SW 1271 (cell line): ENCODE data around the gene USHBP1.
A peak's percentile ranks its signal among the peaks of the same experiment; 100 is the strongest.

Experiments used
- DNase-seq, 2 experiments: peaks; one replicate each; lab custom pipeline; 2025; lab: John Stamatoyannopoulos, UW

The USHBP1 gene

DNA sequence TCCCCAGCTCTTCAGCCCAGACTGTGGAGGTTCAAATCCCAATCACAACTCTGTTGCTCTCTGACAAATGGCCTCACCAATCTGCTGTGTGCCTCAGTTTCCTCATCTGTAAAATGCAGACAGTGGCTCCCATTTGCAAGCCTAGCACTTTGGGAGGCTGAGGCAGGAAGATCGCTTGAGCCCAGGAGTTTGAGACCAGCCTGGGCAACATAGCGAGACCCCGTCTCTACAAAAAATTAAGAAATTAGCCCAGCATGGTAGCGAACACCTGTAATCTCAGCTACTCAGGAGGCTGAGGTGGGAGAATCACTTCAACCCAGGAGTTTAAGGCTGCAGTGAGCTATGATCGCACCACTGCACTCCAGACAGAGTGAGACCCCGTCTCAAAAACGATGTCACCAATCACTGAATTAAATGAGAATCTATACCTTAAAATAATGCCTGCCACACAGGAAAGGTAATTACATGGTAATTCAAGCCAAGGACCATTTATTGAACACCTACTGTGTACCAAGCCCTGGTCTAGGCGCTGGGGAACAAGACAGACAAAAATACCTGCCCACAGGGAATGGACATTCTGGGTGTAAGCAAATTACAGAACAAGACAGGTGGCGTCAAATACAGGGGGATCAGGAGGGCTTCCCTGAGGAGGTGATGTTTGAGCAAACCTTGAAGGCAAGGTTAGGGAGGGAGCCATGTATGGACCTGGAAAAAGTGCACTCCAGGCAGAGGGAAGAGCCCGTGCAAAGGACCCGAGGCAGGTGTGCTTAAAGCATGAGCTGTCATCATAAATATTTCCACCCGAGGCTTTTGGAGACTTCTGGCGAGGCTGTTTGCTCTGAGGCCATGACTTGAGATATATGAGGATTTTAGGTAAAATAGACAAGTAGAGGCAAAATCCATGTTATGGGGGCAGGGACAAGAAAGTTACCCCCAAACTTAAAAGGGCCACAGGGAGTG, 26.5 kb downstream of the USHBP1 start:
- DNase-seq, result no peak

DNA sequence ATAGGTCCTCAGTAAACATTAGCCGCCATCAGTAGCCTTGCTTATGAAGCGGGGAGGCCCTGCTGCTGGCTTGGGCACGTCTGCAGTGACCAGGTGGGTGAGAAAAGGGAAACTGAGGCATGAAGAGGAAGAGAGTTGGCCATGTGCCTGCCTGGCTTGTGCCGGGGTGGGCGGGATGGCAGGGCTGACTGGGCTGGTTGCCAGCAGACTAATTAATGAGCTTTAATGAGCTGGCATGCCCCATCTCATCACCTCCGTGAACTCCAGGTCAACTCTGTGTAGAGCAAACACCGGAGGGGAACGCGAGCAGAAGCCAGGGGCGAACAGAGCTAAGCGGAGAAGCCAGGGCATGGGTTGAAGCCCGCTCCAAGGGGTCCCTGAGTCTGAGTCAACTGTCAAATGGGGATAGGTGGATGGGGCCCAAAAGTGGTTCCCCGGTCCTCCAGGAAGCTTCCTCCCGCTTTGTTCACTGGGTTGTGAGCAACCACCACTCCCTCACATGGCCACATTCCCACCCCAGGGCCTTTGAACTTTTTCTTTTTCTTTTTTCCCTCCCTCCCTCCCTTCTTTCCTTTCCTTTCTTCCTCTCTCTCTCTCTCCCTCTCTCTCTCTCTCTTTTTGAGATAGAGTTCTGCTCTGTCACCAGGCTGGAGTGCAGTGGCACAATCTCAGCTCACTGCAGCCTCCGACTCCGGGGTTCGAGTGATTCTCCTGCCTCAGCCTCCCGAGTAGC, 27.6 kb downstream of the USHBP1 start:
- no peak for DNase-seq

DNA sequence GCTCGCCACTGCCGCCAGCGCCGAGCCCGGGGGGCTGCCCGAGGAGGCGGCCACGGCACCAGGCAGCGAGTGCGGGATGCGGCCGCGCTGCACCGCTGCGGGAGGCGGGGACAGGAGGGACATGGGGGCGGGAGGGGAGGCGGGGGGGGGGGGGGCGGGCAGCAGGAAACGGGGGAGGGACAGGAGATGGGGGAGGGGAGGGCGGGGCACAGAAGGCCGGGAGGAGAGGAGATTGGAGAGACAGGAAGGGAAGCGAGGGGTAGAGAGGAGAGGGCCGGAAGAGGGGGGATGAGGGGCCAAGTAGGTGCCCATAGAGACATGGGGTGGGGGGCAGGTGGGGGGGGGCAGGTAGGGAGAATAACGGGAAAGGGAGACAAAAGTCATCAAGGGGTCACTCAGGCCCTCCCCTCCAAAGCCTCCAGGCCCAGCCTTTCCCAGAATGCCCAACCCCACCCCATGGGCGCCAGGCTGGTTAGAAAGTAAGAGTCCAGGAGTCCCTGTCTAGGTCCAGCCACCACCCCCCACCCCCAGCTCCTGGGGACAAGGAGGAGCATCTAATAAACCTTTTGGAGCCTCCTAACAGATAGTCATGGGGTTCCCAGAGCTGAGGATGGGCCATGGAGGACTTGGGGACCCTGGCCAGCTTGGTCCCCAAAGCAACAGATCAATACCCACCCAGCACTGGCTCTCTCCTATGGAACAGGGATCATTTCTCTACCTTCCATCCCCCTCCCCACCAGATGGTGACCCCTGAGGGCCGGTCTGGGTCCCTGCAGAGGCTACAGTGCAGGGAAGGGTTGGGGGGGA, 28.4 kb downstream of the USHBP1 start:
- DNase-seq, result peak in 1 of 2 experiments; percentile 70

DNA sequence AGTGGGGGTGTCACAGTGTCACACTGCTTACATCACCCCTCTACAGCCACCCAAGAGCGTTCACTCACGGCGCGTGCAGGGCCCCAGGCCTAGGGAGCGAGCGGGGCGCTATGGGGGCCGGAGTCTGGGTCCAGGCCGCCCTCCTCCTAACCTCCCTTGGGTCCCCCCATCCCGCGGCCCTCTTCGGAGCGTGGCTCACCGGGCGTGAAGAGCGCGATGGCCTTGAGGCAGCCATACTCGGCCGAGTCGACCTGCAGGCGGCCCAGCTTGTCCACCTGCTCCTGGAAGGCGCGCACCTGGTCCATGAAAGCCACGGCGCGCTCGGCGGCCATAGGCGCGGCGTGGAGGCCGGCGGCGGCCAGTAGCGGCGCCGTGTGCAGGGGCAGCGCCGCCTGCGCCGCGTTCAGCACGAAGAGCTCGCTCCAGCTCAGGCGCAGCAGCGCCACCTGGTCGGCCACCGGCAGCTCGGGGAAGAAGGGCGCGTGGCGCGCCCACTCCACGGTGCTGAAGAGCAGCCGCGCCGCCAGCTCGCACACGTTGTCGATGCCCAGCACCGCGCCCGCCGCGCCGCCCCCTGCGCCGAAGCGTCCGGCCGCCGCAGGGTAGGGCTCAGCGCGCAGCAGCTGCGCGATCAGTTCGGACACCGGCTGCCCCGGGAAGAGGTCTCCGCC, 29.1 kb downstream of the USHBP1 start:
- peak in 1 of 2 experiments; percentile 67 for DNase-seq

DNA sequence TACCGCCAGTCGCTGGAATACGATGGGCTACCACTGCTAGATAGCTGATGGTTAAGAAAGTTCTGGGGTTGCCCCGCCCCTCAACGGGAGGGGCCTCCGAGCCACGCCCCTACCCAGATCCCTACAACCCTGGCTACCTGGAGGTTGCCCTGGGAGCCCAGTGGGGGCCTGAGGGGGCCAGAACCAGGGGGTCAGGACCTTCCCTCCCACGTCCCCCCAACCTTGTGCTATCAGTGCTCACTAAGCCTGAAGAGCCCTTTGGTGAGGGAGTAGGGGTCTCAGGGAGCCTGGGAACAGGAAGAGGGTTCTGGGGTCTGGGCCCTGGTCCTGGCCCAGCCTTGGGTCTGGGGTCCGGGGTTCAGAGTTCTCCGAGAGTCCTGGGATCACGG, 29.6 kb downstream of the USHBP1 start:
- DNase-seq, result peak in 1 of 2 experiments; percentile 57

DNA sequence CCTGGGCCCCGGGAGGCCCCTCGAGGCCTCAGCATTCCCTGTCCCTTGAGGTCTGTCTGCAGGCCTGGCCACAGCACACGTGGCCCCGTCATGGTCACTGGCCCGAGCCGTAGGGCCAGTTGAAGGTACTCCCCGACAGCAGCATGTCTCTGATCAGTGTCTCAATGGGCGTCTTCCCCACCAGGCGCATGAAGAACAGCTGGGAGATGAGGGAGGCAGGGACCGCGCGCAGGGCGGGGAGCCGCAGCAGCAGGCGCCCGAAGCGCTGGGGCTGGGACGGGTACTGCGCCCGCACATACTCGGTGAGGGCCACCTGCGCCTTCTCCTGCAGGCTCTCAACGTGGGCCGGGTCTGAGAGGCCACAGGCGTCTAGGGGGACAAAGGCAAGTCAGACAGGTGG, 32.3 kb downstream of the USHBP1 start:
- DNase-seq, result no peak

DNA sequence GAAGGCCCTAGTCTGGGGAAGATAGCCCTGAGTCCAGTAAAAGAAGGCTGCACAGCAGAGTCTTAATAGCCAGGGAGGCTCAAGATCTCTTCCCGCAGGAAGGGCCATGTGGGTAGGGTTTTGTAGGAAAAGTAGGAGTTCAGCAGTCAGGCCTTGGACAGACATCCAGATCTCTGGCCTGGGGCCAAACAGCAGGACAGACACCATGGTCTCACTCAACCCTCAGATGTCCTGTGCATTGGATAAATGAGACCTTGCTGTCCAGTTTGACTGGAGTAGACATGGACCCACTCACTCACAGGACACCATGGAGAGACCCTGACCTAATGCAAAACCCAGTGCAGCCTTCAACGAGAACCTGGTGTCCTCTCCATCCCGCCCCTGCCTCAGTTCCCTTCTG, 34.7 kb downstream of the USHBP1 start:
- no peak for DNase-seq

DNA sequence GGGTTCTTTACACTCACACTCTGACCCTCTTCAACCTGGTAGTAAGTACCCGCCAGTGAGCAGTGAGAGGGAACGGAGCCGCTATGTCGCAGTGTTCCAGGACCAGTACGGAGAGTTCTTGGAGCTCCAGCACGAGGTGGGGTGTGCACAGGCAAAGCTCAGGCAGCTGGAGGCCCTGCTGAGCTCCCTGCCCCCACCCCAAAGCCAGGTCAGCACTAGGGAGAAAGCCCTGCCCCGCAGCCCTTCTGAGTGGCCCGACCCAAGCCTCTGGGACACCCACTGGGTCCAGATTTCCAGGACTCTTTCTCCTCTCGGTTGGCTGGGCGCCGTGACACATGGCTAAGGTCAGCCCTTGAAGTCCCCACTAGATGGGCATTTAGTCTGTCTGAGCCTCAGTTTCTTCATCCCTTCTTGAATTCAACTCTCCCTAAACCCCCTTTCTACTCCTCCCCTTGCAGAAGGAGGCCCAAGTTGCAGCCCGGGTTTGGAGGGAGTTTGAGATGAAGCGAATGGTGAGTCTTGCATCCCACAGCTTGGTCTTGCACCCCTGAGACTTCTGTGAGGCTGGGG, 36.7 kb downstream of the USHBP1 start:
- DNase-seq, result no peak

DNA sequence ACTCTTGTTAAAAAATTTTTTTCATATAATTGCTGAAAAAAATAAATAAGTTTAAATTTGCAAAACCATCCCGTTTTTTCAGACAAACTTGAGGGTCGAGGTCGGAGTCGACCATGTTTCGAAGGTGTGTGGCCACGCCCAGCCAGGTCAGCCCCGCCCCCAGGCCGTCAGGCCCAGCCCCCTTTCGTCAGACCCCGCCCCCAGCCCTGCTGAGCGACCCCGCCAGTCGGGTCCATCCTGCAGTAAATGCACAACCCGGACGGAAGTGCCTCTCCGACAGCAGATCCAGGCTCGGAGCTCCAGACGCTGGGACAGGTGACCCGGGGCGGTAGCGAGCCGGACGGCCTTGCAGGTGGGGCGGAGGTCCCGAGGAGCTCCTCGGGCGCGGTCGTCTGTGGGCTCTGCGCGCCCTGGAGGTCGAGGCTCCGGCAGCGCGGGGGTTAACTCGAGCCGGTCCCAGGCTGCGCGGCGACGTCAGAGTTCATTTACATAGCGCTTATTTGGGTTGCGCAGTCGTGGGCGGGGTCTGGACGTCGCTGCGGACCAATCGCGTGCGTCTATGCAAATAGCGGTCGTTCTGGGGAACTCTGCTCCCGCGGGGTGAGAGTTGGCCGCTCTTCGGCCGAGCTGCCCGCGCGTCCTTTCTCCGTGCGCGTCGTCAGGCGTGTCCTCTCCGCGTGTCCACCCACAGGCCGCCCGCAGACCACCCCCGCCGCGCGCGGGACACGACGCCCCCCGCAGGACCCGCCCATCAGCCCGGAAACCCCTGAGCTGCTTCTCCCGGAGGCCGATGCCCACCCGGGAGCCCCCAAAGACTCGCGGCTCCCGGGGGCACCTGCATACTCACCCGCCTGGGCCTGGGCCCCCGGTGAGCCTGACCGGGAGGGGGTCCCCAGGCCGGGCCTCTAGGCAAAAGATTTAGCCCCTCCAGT, 38.3 kb downstream of the USHBP1 start, which contains the start of gene OCEL1:
TSS of gene OCEL1 (plus strand) at position 225 of the 932 bp plus-strand sequence. CDS start at position 247, 22 bp downstream.
- peak; percentile 93 to 96 for DNase-seq

DNA sequence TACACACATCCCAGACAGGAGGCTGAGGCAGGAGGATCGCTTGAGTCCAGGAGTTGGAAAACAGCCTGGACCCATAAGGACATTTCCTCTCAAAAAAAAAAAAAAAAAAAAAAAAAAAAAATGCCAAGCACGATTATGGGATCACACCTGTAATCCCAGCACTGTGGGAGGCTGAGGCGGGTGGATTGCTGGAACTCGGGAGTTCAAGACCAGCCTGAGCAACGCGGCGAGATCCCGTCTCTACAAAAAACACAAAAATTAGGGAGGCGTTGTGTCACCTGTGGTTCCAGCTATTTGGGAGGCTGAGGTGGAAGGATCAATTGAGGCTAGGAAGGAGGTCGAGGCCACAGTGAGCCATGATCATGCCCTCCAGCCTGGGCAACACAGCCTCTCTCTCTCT, 39.5 kb downstream of the USHBP1 start:
- no peak for DNase-seq

DNA sequence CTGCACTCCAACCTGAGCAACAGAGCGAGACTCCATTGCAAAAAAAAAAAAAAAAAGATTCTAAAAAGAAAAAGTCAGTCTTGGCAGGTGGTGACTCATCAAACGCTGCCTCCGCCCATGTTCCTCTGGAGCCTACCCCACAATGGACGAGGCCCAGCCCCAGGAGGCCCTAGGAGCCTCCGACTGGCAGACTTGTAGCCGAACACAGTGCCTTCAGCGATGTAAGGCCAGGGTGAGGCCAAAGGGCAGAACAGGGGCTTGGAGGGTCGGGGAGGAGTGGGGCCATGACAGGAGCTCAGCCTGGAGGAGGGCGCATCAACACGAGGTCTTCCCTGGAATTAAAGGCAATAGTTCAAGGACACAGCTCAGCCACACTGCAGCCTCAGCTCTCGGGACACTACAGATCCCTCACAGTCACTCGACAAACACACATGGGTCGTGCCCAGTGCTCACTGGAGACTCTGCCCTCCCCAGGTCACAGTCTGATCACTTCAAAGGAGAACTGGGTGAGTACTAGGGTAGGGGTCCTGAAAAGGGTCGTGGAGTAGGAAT, 44.3 kb downstream of the USHBP1 start:
- DNase-seq, result peak in 1 of 2 experiments; percentile 48

DNA sequence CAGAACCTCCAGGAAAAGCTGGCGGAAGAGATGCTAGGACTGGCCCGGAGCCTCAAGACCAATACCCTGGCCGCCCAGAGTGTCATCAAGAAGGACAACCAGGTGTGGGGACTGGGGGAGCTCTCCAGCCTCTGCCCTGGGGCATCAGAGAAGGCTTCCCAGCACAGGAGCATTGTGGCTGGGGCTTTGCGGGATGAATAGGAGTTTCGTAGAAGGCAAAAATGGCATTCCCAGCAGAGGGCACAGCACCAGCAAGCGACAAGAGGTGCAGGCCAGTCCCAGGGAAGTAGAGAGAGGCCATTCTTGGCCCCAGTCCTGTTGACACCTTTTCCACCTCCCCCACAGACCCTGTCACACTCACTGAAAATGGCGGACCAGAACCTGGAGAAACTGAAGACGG, 45.3 kb downstream of the USHBP1 start:
- DNase-seq, result no peak

DNA sequence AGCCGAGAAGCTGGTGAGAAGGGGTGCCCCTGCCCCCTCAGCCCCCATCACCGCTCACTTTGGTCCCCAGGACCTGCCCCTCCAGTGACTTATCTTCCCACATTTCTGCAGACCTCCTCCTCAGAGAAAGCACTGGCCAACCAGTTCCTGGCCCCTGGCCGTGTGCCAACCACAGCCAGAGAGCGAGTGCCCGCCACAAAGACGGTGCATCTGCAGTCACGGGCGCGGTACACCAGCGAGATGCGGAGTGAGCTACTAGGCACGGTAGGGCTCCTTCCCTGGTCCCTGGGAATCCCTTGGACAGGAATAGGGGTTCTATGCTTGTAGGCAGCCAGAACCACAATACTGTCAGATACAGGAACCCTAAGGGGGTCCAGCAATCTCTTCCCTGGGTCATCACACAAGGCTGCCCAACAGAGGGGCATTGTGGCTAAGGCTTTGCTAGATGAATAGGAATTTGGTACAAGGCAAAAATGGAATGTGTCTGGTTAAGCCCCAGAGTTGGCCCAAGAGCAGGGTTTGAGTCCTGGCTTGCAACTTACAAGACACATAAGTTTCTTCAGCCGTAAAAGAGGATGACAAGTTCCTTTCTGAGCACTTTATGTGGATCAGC, 48.4 kb downstream of the USHBP1 start:
- no peak for DNase-seq

DNA sequence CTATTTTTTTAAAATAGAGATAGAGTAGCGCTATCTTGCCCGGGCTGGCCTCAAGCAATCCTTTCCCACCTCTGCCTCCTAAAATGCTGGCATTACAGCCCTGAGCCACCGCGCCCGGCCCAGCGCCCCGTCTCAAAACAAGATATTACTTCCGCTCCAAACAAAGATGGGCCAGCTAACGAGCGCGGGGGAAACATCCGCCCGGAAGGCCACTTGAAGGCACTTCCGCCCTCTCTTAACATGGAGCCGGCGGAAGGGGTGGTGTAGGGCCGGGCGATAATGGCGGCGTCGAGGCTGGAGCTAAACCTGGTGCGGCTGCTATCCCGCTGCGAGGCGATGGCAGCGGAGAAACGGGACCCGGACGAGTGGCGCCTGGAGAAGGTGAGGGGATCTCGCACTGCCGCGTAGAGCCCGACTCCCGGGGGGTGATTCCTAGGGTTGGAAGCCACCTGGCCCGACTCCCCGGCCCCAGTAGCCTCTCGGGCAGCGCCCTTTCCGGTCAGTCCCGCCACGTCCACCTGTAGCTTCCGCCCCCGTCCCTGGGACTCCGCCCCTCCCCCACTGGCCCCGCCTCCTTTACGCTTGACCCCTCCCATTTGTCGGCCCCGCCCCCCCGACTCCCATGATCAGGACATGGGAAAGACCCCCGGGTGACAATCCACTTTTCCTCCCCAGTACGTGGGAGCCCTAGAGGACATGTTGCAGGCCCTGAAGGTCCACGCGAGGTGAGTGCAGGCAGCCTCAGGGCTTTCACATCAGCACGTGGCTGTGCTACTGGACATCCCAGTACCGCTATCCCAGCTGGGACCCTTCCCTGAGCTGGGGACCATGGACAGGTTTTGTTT, 49.2 kb downstream of the USHBP1 start, which contains the start of gene USE1:
TSS of gene USE1 (plus strand) at position 231 of the 845 bp plus-strand sequence. CDS start at position 280, 49 bp downstream.
- peak; percentile 64 to 85 for DNase-seq

DNA sequence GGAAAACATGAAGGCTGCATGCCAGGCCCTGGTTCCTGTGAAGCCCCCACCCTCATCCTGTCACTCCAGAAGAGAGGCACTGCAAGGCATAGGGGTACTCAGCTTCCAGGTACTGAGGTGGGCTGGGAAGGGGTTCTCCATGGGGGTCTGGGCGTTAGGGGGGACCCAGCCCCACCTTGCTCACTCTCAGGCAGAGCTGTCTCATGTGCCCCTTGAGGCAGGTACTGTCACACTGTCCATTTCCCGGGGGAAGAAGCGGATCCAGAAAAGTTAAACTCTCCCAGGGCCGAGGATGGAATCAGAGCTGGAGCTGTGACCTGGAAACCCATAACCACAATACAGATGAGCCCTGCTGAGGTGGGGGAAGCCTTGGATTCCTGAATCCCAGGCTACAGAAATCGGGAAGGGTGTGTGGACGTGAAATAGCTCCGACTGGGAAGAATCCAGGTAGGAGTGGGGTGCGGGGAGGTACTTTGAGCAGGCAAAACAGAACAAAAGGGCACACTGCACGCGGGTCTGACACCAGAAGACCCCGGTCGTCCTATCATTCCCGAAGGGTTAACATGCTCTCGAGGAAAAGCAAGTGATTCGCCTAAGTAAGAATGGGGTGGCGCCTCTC, 49.9 kb downstream of the USHBP1 start:
- DNase-seq, result no peak

DNA sequence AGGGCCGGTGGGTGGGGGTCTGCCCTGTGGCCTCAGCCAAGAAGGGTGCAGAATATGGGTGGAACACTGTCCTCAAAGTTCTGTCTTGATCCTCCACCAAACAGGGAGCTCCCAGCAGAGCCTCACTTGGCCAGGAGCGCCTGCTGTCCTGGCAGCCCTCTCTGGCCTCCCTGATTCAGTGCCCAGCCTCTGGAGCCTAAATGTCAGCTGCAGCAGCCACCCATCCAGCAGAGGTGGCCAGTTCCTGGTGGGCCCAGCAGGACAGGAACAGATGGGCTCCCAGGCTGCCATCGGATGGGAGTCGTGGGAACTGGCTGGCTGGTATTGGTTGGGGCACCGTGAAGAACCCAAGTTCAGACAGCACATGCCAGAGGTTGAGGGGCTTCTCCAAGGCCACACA, 51.2 kb downstream of the USHBP1 start:
- no peak for DNase-seq

DNA sequence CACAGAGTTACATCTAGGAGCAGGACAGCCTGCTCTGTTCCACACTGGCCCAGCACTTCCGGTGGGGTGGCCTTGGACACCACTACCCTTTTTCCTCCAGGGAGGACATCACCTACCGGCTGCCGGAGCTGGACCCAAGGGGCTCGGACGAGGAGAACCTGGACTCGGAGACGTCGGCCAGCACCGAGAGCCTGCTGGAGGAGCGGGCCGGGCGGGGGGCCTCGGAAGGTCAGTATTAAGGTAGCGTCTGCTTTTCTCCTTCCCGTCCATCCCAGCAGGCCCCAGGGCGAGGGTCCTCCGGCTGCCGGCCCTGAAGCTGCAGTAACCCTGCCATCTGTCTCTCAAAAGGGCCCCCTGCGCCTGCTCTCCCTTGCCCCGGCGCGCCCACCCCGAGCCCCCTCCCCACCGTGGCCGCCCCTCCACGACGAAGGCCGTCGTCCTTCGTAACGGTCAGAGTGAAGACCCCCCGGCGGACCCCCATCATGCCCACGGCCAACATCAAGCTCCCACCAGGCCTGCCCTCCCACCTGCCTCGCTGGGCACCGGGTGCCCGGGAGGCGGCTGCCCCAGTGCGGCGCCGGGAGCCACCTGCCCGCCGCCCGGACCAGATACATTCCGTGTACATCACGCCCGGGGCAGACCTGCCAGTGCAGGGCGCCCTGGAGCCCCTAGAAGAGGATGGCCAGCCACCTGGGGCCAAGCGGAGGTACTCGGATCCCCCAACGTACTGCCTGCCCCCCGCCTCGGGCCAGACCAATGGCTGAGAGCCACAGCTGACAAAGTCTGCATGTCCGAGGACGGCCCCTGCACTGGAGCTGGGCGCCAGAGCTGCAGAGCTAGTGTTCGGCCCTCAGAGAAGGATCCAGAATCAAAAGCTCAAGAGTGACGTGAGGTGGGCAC, 52.7 kb downstream of the USHBP1 start:
- no peak for DNase-seq
